K562 (cell line): ENCODE results near the gene PHF1. TPM values are rescaled to one million over a fixed set of nuclear protein-coding genes. Genes with fewer than 3 reads are reported as not detected.

Experiments
- ARHGAP35 ChIP-seq: fragments of 450-650 bp; IDR thresholded peaks from 2 replicates; pipeline ENCODE4 v1.6.1; 2018; ENCODE audit not compliant: partially characterized antibody
- BCLAF1 ChIP-seq, 2 experiments: fragments of 450-650 bp in 1 of 2; IDR thresholded peaks; 2 replicates each; pipeline ENCODE4 v1.6.1; 2011 to 2017; ENCODE audit warnings: low read depth in 2 of 2, antibody characterized with exemption in 1 of 2, borderline replicate concordance in 1 of 2, low read length in 1 of 2, mild to moderate bottlenecking in 1 of 2, mixed read lengths in 1 of 2; ENCODE audit not compliant: control insufficient read depth in 1 of 2
- BRF2 ChIP-seq: IDR thresholded peaks from 3 replicates; pipeline ENCODE4 v1.6.1; 2011; ENCODE audit warnings: borderline replicate concordance, mild to moderate bottlenecking; ENCODE audit not compliant: insufficient read length, insufficient read depth
- CCNT2 ChIP-seq: IDR thresholded peaks from 2 replicates; pipeline ENCODE4 v1.6.1; 2011; ENCODE audit warnings: borderline replicate concordance, low read depth, mild to moderate bottlenecking, moderate library complexity, mixed read lengths, low read length; ENCODE audit not compliant: insufficient read length; ENCODE audit errors: extremely low read depth
- CTCF ChIP-seq, 3 experiments: IDR thresholded peaks in 2 of 3; conservative IDR thresholded peaks in 1 of 3; 2 replicates each; pipeline ENCODE4 v1.5.1; 2011 to 2012; ENCODE audit warnings: low read length in 3 of 3, mild to moderate bottlenecking in 3 of 3, control low read depth in 2 of 3, improper control_type of control experiment in 1 of 3, inconsistent platforms in 1 of 3, low read depth in 1 of 3, mixed read lengths in 1 of 3, moderate library complexity in 1 of 3; ENCODE audit not compliant: insufficient read depth in 2 of 3
- DPF2 ChIP-seq: fragments of 450-650 bp; IDR thresholded peaks from 2 replicates; pipeline ENCODE4 v1.6.1; 2016
- ELF4 ChIP-seq: fragments of 450-650 bp; formaldehyde crosslinking; IDR thresholded peaks from 2 replicates; pipeline ENCODE4 v1.4.0; 2022; ENCODE audit warnings: missing genetic modification characterization
- FOXK1 ChIP-seq: sonication (generic); formaldehyde crosslinking; IDR thresholded peaks from 2 replicates; pipeline ENCODE4 v1.8.0; 2022; ENCODE audit warnings: missing genetic modification reagents, mild to moderate bottlenecking, borderline replicate concordance
- FOXO4 ChIP-seq: fragments of 450-650 bp; formaldehyde crosslinking; IDR thresholded peaks from 2 replicates; pipeline ENCODE4 v1.4.0; 2020; ENCODE audit warnings: mild to moderate bottlenecking, moderate library complexity
- FOXP1 ChIP-seq: sonication (generic); formaldehyde crosslinking; IDR thresholded peaks from 2 replicates; pipeline ENCODE4 v1.8.0; 2022; ENCODE audit warnings: mild to moderate bottlenecking, missing genetic modification reagents
- HMG20A ChIP-seq: fragments of 450-650 bp; formaldehyde crosslinking; conservative IDR thresholded peaks from 2 replicates; pipeline ENCODE4 v1.4.0; 2020; ENCODE audit warnings: mild to moderate bottlenecking, mixed read lengths
- KDM1A ChIP-seq, 2 experiments: fragments of 450-650 bp; IDR thresholded peaks; 2 replicates each; pipeline ENCODE4 v1.6.1; 2016; ENCODE audit warnings: mild to moderate bottlenecking in 2 of 2
- NFRKB ChIP-seq: fragments of 450-650 bp; IDR thresholded peaks from 2 replicates; pipeline ENCODE4 v1.6.1; 2016; ENCODE audit warnings: low read depth
- NR2F6 ChIP-seq: fragments of 450-650 bp; formaldehyde crosslinking; IDR thresholded peaks from 2 replicates; pipeline ENCODE4 v1.4.0; 2020; ENCODE audit warnings: mild to moderate bottlenecking
- SP1 ChIP-seq: sonication (generic); formaldehyde crosslinking; IDR thresholded peaks from 2 replicates; pipeline ENCODE4 v1.8.1; 2022; ENCODE audit warnings: mild to moderate bottlenecking, missing genetic modification reagents
- TRIM24 ChIP-seq, 2 experiments: fragments of 450-650 bp; IDR thresholded peaks; 2 replicates each; pipeline ENCODE4 v1.6.1; 2016
- ZEB2 ChIP-seq: fragments of 450-650 bp; IDR thresholded peaks from 2 replicates; pipeline ENCODE4 v1.6.1; 2016
- ZNF232 ChIP-seq: sonication (generic); formaldehyde crosslinking; IDR thresholded peaks from 2 replicates; pipeline ENCODE4 v1.8.0; 2022; ENCODE audit warnings: mild to moderate bottlenecking, missing genetic modification reagents
- ZNF57 ChIP-seq: fragments of 450-650 bp; formaldehyde crosslinking; IDR thresholded peaks from 2 replicates; pipeline ENCODE4 v1.4.0; 2020; ENCODE audit warnings: mild to moderate bottlenecking, moderate library complexity
- ZNF717 ChIP-seq: fragments of 250-450 bp; sonication (Bioruptor Pico); IDR thresholded peaks from 2 replicates; pipeline ENCODE4 v1.5.0; 2021
- ZNF766 ChIP-seq: fragments of 200-800 bp; sonication (Bioruptor generic); conservative IDR thresholded peaks from 2 replicates; pipeline ENCODE4 v1.6.1; 2016; ENCODE audit warnings: missing genetic modification characterization, missing compliant biosample characterization
- ZNF830 ChIP-seq: fragments of 250-450 bp; sonication (Bioruptor Pico); IDR thresholded peaks from 2 replicates; pipeline ENCODE4 v1.5.0; 2021; ENCODE audit warnings: mild to moderate bottlenecking
- polyA plus RNA-seq, 8 experiments: library from polyadenylated mRNA; depleted of rRNA in 4 of 8; stranded (reverse) in 5 of 8; unstranded in 3 of 8; fragments of >200 nt; fragmentation: Nextera tagmentation in 2 of 8; fragmentation: Illumina TruSeq in 1 of 8; extraction: Ambion mirVana in 2 of 8; extraction: Trizol in 1 of 8; gene quantifications; 2 replicates each; pipeline versions ENCODE4 v1.2.1 to v1.2.3, GENCODE V29; 2011 to 2014; ENCODE audit warnings: inconsistent platforms in 1 of 8, missing spikeins in 1 of 8
- total RNA-seq, 7 experiments: library from RNA; depleted of rRNA in 6 of 7; stranded (reverse); fragments of >200 nt in 6 of 7; fragmentation: Illumina TruSeq in 2 of 7; extraction: Trizol in 2 of 7; gene quantifications; 2 replicates each; pipeline versions ENCODE4 v1.2.1 to v1.2.3, GENCODE V29; 2011 to 2021; ENCODE audit warnings: low replicate concordance in 1 of 7

The PHF1 gene
- total and polyA plus RNA-seq, 9 of the 15 experiments (the other 6 are each of a cell fraction or from before 2014, with no cell fraction given) = 3.7 to 64.2 (median 33.7) TPM

GRCh38 chr6:33428966-33429749, 18.3 kb downstream of the PHF1 start (continued):
- peak in 1 of 2 experiments; percentile 73; a peak in 1 of 4 replicates for TF ChIP-seq BCLAF1 (IDR thresholded peaks at IDR 0.05; ENCODE audit: borderline replicate concordance in 1 of 2, control insufficient read depth in 1 of 2, low read depth in 2 of 2, low read length in 1 of 2)
- TF ChIP-seq SP1 = no peak
- no peak for TF ChIP-seq ZNF57
- TF ChIP-seq ZEB2 = 0 out of 2 replicates have a peak, but pooled peaks have one; percentile 19
- TF ChIP-seq CTCF (IDR thresholded peaks at IDR 0.05 in 2 of 3, conservative IDR thresholded peaks at IDR 0.05 in 1 of 3; ENCODE audit: insufficient read depth in 2 of 3, low read depth in 1 of 3, low read length in 3 of 3) = no peak
- TF ChIP-seq CCNT2 = no peak
- no peak for TF ChIP-seq TRIM24 (IDR thresholded peaks at IDR 0.05)
- no peak for TF ChIP-seq ZNF766
- TF ChIP-seq BRF2 = no peak
- no peak for TF ChIP-seq FOXP1 (CRISPR knock-in tag)
- peak in 1 of 2 experiments; percentile 100; a peak in 2 of 4 replicates for TF ChIP-seq KDM1A (IDR thresholded peaks at IDR 0.05)
- no peak for TF ChIP-seq HMG20A (CRISPR knock-in tag)
- no peak for TF ChIP-seq ZNF232 (CRISPR knock-in tag)
- no peak for TF ChIP-seq DPF2
- no peak for TF ChIP-seq FOXK1
- TF ChIP-seq ELF4 (CRISPR knock-in tag) = 0 out of 2 replicates have a peak, but pooled peaks have one; percentile 33
- no peak for TF ChIP-seq ZNF830
- TF ChIP-seq NR2F6 (CRISPR knock-in tag) = no peak
- no peak for TF ChIP-seq FOXO4 (CRISPR knock-in tag)
- no peak for TF ChIP-seq ZNF717
- TF ChIP-seq NFRKB = no peak
- peak; percentile 78 for TF ChIP-seq ARHGAP35
